GM12891 (cell line): Measurements from ENCODE around the gene PIBF1.

Experiments used
- PAX5 ChIP-seq: IDR thresholded peaks from 2 replicates; pipeline ENCODE4 v1.6.1; 2011; ENCODE audit warnings: low read length, moderate library complexity, mild to moderate bottlenecking; ENCODE audit not compliant: insufficient read depth, severe bottlenecking
- POLR2A ChIP-seq: IDR thresholded peaks from 2 replicates; pipeline ENCODE4 v1.6.1; 2011; ENCODE audit warnings: low read depth, low read length, control low read depth
- POLR2AphosphoS5 ChIP-seq: IDR thresholded peaks from 2 replicates; pipeline ENCODE4 v1.6.1; 2011; ENCODE audit warnings: low read depth, low read length, control low read depth
- SPI1 ChIP-seq: IDR thresholded peaks from 2 replicates; pipeline ENCODE4 v1.6.1; 2011; ENCODE audit warnings: low read depth, low read length, control low read depth
- TAF1 ChIP-seq: IDR thresholded peaks from 2 replicates; pipeline ENCODE4 v1.6.1; 2011; ENCODE audit warnings: low read depth, low read length, control low read depth

GRCh38 chr13:72751220-72751619 lies 30.7 kb upstream of the PIBF1 start:
- TF ChIP-seq SPI1 (no peak), POLR2AphosphoS5 (no peak), PAX5 (no peak), POLR2A (no peak), TAF1 (no peak)
